IMR-90 (cell line): ENCODE measurements around the gene CROCC2.

Experiments
- BHLHE40 ChIP-seq: fragments of 150-350 bp; IDR thresholded peaks from 2 replicates; pipeline ENCODE4 v1.6.1; 2016; ENCODE audit warnings: mild to moderate bottlenecking, low read depth, low read length
- CEBPB ChIP-seq: IDR thresholded peaks from 2 replicates; pipeline ENCODE4 v1.6.1; 2012; ENCODE audit warnings: low read depth, low read length, improper control_type of control experiment
- CTCF ChIP-seq: conservative IDR thresholded peaks from 2 replicates; pipeline ENCODE4 v1.5.1; 2012; ENCODE audit warnings: mild to moderate bottlenecking, low read depth, low read length, improper control_type of control experiment
- ELK1 ChIP-seq: fragments of 150-350 bp; IDR thresholded peaks from 2 replicates; pipeline ENCODE4 v1.6.1; 2016; ENCODE audit warnings: low read depth, mild to moderate bottlenecking, low read length, moderate library complexity, borderline replicate concordance
- FOS ChIP-seq: fragments of 150-350 bp; IDR thresholded peaks from 2 replicates; pipeline ENCODE4 v1.6.1; 2016; ENCODE audit warnings: low read depth, low read length
- MXI1 ChIP-seq: IDR thresholded peaks from 2 replicates; pipeline ENCODE4 v1.6.1; 2012; ENCODE audit warnings: low read depth, mild to moderate bottlenecking, low read length, moderate library complexity, borderline replicate concordance
- POLR2A ChIP-seq: IDR thresholded peaks from 2 replicates; pipeline ENCODE4 v1.6.1; 2012; ENCODE audit warnings: mild to moderate bottlenecking, low read depth, low read length
- RAD21 ChIP-seq: IDR thresholded peaks from 2 replicates; pipeline ENCODE4 v1.6.1; 2012; ENCODE audit warnings: low read length, improper control_type of control experiment
- SMC3 ChIP-seq: fragments of 150-350 bp; IDR thresholded peaks from 2 replicates; pipeline ENCODE4 v1.6.1; 2016; ENCODE audit warnings: low read depth, mild to moderate bottlenecking, antibody characterized with exemption, low read length, moderate library complexity

- TF ChIP-seq CTCF (no peak), RAD21 (no peak), MXI1 (no peak), SMC3 (no peak), BHLHE40 (no peak), ELK1 (no peak), FOS (no peak), POLR2A (no peak), CEBPB (no peak)
These were observed 59.8 kb downstream of the CROCC2 start for GRCh38 chr2:240965905-240966456.
